Thoracic aorta (tissue), 2 donors: ENCODE results near the gene SLC4A1AP. TPM values are rescaled to one million over a fixed set of nuclear protein-coding genes. Genes with fewer than 3 reads are reported as not detected.

Experiments
- ATAC-seq: fragments of 150-250 bp; one replicate; pipeline ENCODE4 v1.8.0; 2017; ENCODE audit warnings: low read depth; ENCODE audit not compliant: insufficient number of reproducible peaks, low FRiP score
- DNase-seq: peaks from one replicate; pipeline ENCODE4 v3.0.0-alpha.2; 2020; ENCODE audit warnings: low spot score
- H3K27ac ChIP-seq, 2 donors: fragments of 200-600 bp; sonication (generic); 1 replicate in 1 of 2; 2 replicates in 1 of 2; pipeline ENCODE4 v1.5.1; 2016; ENCODE audit warnings: mild to moderate bottlenecking in 2 of 2, moderate library complexity in 2 of 2
- H3K27me3 ChIP-seq: fragments of 200-600 bp; sonication (generic); replicated peaks from 2 replicates; pipeline ENCODE4 v1.6.0; 2016; ENCODE audit warnings: mild to moderate bottlenecking; ENCODE audit not compliant: insufficient read depth
- H3K36me3 ChIP-seq: fragments of 200-600 bp; sonication (generic); one replicate; pipeline ENCODE4 v1.5.1; 2016
- H3K4me1 ChIP-seq, 2 donors: fragments of 200-600 bp; sonication (generic); 1 replicate in 1 of 2; 2 replicates in 1 of 2; pipeline versions ENCODE4 v1.5.1 to v1.6.0; 2016; ENCODE audit warnings: low read depth in 2 of 2, mild to moderate bottlenecking in 1 of 2; ENCODE audit not compliant: control insufficient read depth in 1 of 2
- H3K4me3 ChIP-seq: fragments of 200-600 bp; sonication (generic); 2 replicates; pipeline ENCODE4 v1.5.1; 2016; ENCODE audit warnings: mild to moderate bottlenecking
- H3K9me3 ChIP-seq: fragments of 200-600 bp; sonication (generic); 2 replicates; pipeline ENCODE4 v1.5.1; 2016
- CTCF ChIP-seq: fragments of 200-600 bp; sonication (generic); IDR thresholded peaks from one replicate; pipeline ENCODE4 v1.5.1; 2019; ENCODE audit warnings: antibody characterized with exemption
- total RNA-seq, 2 donors: library from RNA; depleted of rRNA; stranded (reverse); fragments of >200 nt; gene quantifications; one replicate each; pipeline versions ENCODE4 v1.1.0 to v1.2.3, GENCODE V29; 2016

The SLC4A1AP gene
- total RNA-seq, 2 donors from 2014 or later, result 19.8 to 23.7 TPM

- peak overlapping the region; percentile 99 to 100 for H3K27ac ChIP-seq
- H3K4me1 ChIP-seq, result peaks cover 29 to 53% of the 10 kb centered on the region in 2 donors
- no peaks in the 10 kb centered on the region for H3K9me3 ChIP-seq
- DNase-seq, result peak; percentile 78
- H3K4me3 ChIP-seq, result no peak overlapping the region
- TF ChIP-seq CTCF, result peak; percentile 94
- H3K36me3 ChIP-seq, result no peaks in the 10 kb centered on the region
- H3K27me3 ChIP-seq, result no peaks in the 10 kb centered on the region
- no peak for ATAC-seq
Measured at GRCh38 chr2:27703638-27704341, 40.1 kb downstream of the SLC4A1AP start.

- TF ChIP-seq CTCF, result no peak
- DNase-seq (no peak), ATAC-seq (no peak)
- Histone ChIP-seq H3K27me3 (no peaks in the 10 kb centered on the region), H3K4me1 (peaks cover 36 to 59% of the 10 kb centered on the region in 2 donors), H3K4me3 (no peak overlapping the region), H3K27ac (peak overlapping the region; percentile 99 to 100), H3K36me3 (no peaks in the 10 kb centered on the region), H3K9me3 (no peaks in the 10 kb centered on the region)
Measured at GRCh38 chr2:27704342-27704876, 40.7 kb downstream of the SLC4A1AP start.

GRCh38 chr2:27705851-27706622 is 42.3 kb downstream of the SLC4A1AP start:
- Histone ChIP-seq H3K9me3 (no peaks in the 10 kb centered on the region), H3K27me3 (no peaks in the 10 kb centered on the region), H3K4me3 (no peak overlapping the region), H3K27ac (peak overlapping the region; percentile 99 to 100), H3K36me3 (no peaks in the 10 kb centered on the region), H3K4me1 (peaks cover 40 to 74% of the 10 kb centered on the region in 2 donors)
- peak; percentile 83 for ATAC-seq
- no peak for TF ChIP-seq CTCF
- peak; percentile 86 for DNase-seq

GRCh38 chr2:27707462-27708256 is 44.0 kb downstream of the SLC4A1AP start:
- peaks cover 40 to 88% of the 10 kb centered on the region in 2 donors for H3K4me1 ChIP-seq
- no peak overlapping the region for H3K4me3 ChIP-seq
- ATAC-seq, result peak; percentile 35
- H3K9me3 ChIP-seq, result no peaks in the 10 kb centered on the region
- no peak for DNase-seq
- no peak for TF ChIP-seq CTCF
- peak overlapping the region; percentile 99 to 100 for H3K27ac ChIP-seq
- H3K36me3 ChIP-seq, result no peaks in the 10 kb centered on the region
- H3K27me3 ChIP-seq, result no peaks in the 10 kb centered on the region
